Bronchial epithelial cell (primary cell): ENCODE results near the gene COMMD9. TPM values are rescaled to one million over a fixed set of nuclear protein-coding genes. Genes with fewer than 3 reads are reported as not detected.
A peak's percentile ranks its signal among the peaks of the same experiment; 100 is the strongest.

ENCODE experiments used
- DNase-seq: peaks from one replicate; pipeline ENCODE4 v3.0.0-alpha.2; 2010; ENCODE audit warnings: low read depth
- FAIRE-seq: peaks from 2 replicates; lab custom pipeline; 2011; peaks lifted over from hg19 to GRCh38; lab: Jason Lieb, UNC
- H3K27me3 ChIP-seq: 2 replicates; pipeline ENCODE4 v1.5.1; 2011; ENCODE audit warnings: low read length; ENCODE audit not compliant: control insufficient read depth, insufficient read depth
- H3K36me3 ChIP-seq: 2 replicates; pipeline ENCODE4 v1.5.1; 2011; ENCODE audit warnings: low read length; ENCODE audit not compliant: control insufficient read depth, insufficient read depth
- H3K4me3 ChIP-seq: 2 replicates; pipeline ENCODE4 v1.5.1; 2011; ENCODE audit warnings: mild to moderate bottlenecking, low read depth, low read length, control low read depth
- CTCF ChIP-seq: IDR thresholded peaks from 2 replicates; pipeline ENCODE4 v1.5.1; 2011; ENCODE audit warnings: mild to moderate bottlenecking, moderate library complexity, low read length, control low read depth, inconsistent platforms; ENCODE audit not compliant: insufficient read depth, severe bottlenecking
- total RNA-seq: library from RNA; depleted of rRNA; stranded (reverse); fragments of >200 nt; gene quantifications from 2 replicates; pipeline ENCODE4 v1.2.1, GENCODE V29; 2014

Gene COMMD9
- total RNA-seq: 7.8 and 9.2 TPM in 2 replicates

DNA sequence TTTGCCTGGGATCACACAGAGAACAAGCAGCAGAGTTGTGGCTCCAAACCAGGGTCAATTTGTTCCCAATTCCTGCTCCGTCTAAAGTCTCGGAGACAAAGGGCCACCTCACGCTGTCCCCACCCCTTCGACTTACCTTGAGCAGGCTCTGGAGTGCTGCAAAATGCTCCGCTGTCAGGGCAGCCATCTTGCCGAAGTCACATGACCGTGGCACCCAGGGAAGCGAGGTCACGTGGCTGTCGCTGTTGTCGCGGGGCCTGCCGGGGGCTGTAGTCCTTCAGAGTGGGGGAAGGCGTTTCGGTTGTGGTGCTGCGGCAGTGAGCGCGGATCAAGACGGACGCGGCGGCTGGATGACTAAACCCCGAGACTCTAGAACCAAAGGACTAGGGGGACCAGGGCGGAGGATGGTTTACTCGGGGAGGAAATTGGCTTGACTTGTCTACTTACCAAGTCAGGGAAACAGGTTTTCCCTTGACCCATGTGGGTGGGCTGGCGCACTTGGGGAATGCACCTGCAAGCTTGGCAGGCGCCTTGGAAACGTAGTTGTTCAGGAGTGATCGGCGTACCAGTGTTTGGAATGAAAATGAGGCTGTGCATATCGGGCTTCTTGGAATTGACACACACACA lies at the start of gene COMMD9:
Gene COMMD9, minus strand, starts transcription at position 199 of the 627 bp plus-strand sequence. Its CDS starts 12 bp downstream, at position 187.
- H3K36me3 ChIP-seq: no peaks in the 10 kb centered on the region
- no peak for TF ChIP-seq CTCF
- DNase-seq (peak; percentile 93), FAIRE-seq (peak; percentile 73)
- no peaks in the 10 kb centered on the region for H3K27me3 ChIP-seq
- peak within 1 kb of the TSS; percentile 65 for H3K4me3 ChIP-seq

GRCh38 chr11:36333897-36334296 lies 44.7 kb upstream of the COMMD9 start:
- Histone ChIP-seq H3K27me3 (no peaks in the 10 kb centered on the region), H3K4me3 (no peak overlapping the region), H3K36me3 (no peaks in the 10 kb centered on the region)
- DNase-seq (peak; percentile 51), FAIRE-seq (peak; percentile 28)
- TF ChIP-seq CTCF: no peak

GRCh38 chr11:36333468-36333867 lies 44.2 kb upstream of the COMMD9 start:
- TF ChIP-seq CTCF: no peak
- Histone ChIP-seq H3K4me3 (no peak overlapping the region), H3K27me3 (no peaks in the 10 kb centered on the region), H3K36me3 (no peaks in the 10 kb centered on the region)
- DNase-seq (peak; percentile 93), FAIRE-seq (no peak)

GRCh38 chr11:36330411-36330810 lies 41.2 kb upstream of the COMMD9 start:
- no peaks in the 10 kb centered on the region for H3K36me3 ChIP-seq
- no peak for DNase-seq
- FAIRE-seq: no peak
- H3K27me3 ChIP-seq: no peaks in the 10 kb centered on the region
- H3K4me3 ChIP-seq: no peak overlapping the region
- TF ChIP-seq CTCF: no peak

GRCh38 chr11:36328966-36329673 lies 39.9 kb upstream of the COMMD9 start:
- no peak overlapping the region for H3K4me3 ChIP-seq
- DNase-seq (peak; percentile 58), FAIRE-seq (no peak)
- TF ChIP-seq CTCF: no peak
- H3K27me3 ChIP-seq: no peaks in the 10 kb centered on the region
- no peaks in the 10 kb centered on the region for H3K36me3 ChIP-seq
